AG09319 (cell line): Measurements from ENCODE around the gene CRMP1.

Experiments
- DNase-seq: peaks from one replicate; pipeline ENCODE4 v3.0.0-alpha.2; 2010; ENCODE audit warnings: low read depth; ENCODE audit errors: extremely low read depth
- TF ChIP-seq, protein P1 (sequence below): IDR thresholded peaks from 2 replicates; pipeline ENCODE4 v1.5.1; 2011; ENCODE audit warnings: low read depth, mild to moderate bottlenecking, inconsistent platforms, low read length, moderate library complexity

The CRMP1 gene

DNA sequence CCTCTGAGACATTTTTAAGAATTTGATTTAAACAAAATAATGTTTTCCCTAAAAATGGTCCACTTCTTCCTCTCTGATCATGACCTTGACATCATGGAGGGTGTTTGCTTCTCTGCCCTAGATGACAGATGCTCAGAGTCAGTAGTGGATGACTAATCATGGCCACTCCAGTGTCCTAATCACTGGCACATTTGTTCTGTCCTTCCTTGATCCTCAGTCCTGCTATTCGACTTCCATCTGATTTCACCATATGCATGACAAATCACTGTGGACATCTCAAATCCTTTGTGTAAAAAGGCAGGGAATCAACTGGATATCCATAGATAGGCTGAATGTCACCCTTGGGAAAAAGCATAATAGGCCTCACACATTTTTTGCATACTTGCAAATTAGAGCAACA, 9.0 kb downstream of the CRMP1 start:
- TF ChIP-seq, protein P1, sequence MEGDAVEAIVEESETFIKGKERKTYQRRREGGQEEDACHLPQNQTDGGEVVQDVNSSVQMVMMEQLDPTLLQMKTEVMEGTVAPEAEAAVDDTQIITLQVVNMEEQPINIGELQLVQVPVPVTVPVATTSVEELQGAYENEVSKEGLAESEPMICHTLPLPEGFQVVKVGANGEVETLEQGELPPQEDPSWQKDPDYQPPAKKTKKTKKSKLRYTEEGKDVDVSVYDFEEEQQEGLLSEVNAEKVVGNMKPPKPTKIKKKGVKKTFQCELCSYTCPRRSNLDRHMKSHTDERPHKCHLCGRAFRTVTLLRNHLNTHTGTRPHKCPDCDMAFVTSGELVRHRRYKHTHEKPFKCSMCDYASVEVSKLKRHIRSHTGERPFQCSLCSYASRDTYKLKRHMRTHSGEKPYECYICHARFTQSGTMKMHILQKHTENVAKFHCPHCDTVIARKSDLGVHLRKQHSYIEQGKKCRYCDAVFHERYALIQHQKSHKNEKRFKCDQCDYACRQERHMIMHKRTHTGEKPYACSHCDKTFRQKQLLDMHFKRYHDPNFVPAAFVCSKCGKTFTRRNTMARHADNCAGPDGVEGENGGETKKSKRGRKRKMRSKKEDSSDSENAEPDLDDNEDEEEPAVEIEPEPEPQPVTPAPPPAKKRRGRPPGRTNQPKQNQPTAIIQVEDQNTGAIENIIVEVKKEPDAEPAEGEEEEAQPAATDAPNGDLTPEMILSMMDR: no peak
- DNase-seq: no peak

DNA sequence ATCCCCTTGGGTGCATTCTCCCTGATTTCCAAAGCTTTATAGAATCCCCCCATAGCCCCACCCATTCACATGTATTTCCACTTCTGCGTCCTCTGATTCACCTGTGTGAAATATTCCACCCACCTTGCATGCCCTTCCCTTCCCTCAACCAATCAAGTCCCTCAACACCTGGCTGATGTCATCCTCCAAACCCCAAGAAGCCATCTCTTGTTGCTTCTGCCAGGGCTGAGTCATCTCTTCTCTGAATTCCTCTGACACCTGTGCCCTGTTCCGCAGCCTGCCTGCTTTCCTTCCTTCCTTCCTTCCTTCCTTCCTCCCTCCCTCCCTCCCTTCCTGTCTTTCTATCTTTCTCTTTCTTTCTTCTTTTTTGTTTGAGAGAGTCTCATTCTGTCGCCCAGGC, 9.9 kb downstream of the CRMP1 start:
- no peak for DNase-seq
- TF ChIP-seq, protein P1: no peak

DNA sequence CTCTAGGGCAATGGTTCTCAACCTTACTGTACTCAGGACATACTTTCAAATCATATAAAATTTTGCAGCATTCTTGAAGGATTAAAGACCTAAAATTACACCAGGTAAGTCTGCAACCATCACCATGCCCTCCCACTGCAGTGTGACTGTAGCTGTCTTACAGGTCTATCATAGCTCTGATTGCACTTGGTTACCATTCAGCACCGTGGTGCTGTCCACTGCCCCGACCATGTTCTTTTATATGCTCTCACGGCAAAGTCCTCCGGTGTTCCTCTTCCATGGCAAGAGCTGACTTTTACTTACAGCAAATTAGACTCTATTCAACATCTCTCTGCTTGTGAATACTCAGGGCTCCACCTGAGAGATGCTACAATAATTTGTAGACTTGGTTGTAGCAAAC, 11.5 kb downstream of the CRMP1 start:
- no peak for DNase-seq
- TF ChIP-seq, protein P1: no peak

DNA sequence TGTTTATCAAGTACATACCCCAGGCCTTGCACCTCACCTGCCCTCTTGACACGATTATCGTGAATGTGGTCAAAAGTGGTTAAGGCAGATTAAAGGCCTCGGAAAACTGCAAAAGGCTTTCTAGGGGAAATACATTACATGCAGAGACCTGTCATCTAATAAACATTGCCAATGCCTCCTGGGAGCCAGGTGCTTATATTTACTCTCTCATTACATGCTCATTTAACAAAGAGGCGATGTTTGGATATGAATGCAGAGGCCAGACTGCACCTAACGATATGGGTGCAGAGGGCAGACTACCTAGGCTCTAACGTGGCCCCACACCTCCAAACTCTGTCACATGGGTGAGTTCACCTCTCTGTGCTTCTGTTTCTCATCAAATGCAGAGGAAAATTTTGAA, 14.5 kb downstream of the CRMP1 start:
- DNase-seq: no peak
- TF ChIP-seq, protein P1: no peak

DNA sequence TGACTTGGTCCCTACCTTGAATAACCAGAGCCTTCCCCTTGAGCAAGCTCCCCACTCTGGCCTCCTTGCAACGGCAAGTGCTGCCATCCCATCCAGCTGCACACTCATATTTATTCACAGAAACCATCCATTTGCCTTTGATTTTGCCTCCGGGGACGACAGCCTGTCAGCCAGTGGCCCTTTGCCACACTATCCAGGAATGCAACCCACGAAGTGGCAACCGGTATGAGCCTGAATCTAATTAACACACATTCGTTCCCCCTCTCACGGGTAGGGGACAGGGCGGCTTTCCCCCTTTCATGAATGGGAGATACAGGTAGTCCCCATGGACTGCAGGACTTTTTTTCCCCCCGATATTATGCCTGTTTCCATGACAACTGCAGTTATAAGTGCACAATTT, 15.5 kb downstream of the CRMP1 start:
- no peak for DNase-seq
- TF ChIP-seq, protein P1: no peak

DNA sequence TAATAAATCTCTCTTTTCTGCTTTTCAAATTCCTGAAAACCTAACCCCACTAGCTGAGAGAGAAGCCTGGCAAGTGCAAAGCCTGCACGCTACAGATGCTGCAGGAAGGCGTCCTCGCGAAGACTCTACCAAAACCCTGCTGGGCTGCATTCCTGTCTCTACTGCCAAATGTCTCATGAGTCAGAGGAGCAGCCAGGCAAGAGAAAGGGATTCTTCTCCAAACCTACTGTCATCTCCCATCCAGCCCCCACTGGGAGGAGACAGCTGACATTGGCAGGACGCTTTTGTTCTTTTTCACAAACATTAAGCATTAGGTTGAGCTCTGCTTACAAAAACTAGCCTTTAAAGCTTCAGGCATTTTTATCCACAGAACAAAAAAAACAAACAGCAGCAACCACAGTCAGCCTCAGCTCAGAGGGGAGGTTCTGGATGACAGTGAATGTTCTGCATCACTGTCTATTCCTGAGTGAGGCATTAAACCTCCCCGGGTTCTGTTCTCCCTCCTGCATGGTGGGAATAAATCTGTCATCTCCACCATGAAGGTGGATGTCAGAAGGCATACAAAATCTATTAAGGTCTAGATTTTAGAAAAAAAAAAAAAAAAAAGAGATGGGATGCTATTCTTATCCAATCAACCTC, 18.0 kb downstream of the CRMP1 start:
- TF ChIP-seq, protein P1: no peak
- DNase-seq: no peak

DNA sequence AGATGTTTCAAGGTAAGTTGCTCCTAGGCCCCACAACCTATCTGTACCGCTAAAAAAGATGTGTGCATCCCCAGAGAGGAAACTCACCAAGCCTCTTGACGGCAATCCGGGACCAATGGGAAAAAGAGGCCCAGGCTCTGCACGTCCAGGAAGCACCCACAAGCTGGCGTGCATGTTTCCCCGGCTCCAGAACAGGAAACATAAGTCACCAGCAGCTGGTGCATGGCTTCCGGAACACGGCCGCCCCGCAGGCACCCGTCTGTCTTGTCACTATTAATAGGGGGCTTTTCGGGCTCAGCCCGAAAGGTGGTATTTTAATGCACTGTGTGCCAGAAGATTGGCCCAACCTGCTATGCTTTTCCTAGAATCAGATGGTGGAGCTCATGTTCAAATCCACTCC, 22.2 kb downstream of the CRMP1 start:
- DNase-seq: no peak
- TF ChIP-seq, protein P1: no peak
